Thyroid gland (tissue), 4 donors: Measurements from ENCODE around the gene SLC25A21.
"Not testable (repeated sequence)": the region's sequence is repeated elsewhere in the genome, so short reads cannot be mapped to it uniquely, and the experiment has no call there.

Experiments
- CTCF ChIP-seq, 6 experiments: fragments of 200-600 bp in 3 of 6; fragments of 450-650 bp in 3 of 6; sonication (generic) in 3 of 6; IDR thresholded peaks; one replicate each; pipeline ENCODE4 v1.5.1; 2016 to 2019; ENCODE audit warnings: antibody characterized with exemption in 6 of 6, mild to moderate bottlenecking in 2 of 6, inconsistent platforms in 1 of 6, moderate library complexity in 1 of 6
- POLR2A ChIP-seq, 2 donors: fragments of 450-650 bp; IDR thresholded peaks; one replicate each; pipeline ENCODE4 v1.6.1; 2017; ENCODE audit warnings: antibody characterized with exemption in 2 of 2, mild to moderate bottlenecking in 2 of 2, moderate library complexity in 1 of 2

DNA sequence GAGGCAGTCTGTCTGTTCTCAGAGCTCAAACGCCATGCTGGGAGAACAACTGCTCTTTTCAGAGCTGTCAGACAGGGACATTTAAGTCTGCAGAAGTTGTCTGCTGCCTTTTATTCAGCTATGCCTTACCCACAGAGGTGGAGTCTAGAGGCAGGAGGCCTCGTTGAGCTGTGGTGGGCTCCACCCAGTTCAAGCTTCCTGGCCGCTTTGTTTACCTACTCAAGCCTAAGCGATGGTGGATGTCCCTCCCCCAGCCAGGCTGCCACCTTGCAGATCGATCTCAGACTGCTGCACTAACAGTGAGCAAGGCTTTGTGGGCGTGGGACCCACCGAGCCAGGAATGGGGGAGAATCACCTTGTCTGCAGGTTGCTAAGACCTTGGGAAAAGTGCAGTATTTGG lies 473.0 kb downstream of the SLC25A21 start:
- TF ChIP-seq POLR2A, CTCF (IDR thresholded peaks at IDR 0.05): not testable (repeated sequence)
